Erythroblast (primary cell): ENCODE results near the gene ANK2.

Experiments
- GATA1 ChIP-seq: IDR thresholded peaks from 2 replicates; pipeline ENCODE4 v1.6.1; 2011; ENCODE audit warnings: low read depth, mild to moderate bottlenecking, control low read depth, low read length, moderate library complexity
- POLR2A ChIP-seq: IDR thresholded peaks from 2 replicates; pipeline ENCODE4 v1.6.1; 2011; ENCODE audit warnings: mild to moderate bottlenecking, low read length

GRCh38 chr4:113394730-113395530 lies 345.5 kb downstream of the ANK2 start:
- TF ChIP-seq POLR2A (no peak), GATA1 (no peak)
